HG03571 (cell line): ENCODE measurements around the gene CDC42SE2.
A peak's percentile ranks its signal among the peaks of the same experiment; 100 is the strongest.
"Not testable (repeated sequence)": the region's sequence is repeated elsewhere in the genome, so short reads cannot be mapped to it uniquely, and the experiment has no call there.

Source experiments
- ATAC-seq: cut with Tn5 transposase; IDR thresholded peaks from one replicate; pipeline ENCODE4 v1.9.1; 2021; ENCODE audit not compliant: unreplicated experiment

The CDC42SE2 gene

DNA sequence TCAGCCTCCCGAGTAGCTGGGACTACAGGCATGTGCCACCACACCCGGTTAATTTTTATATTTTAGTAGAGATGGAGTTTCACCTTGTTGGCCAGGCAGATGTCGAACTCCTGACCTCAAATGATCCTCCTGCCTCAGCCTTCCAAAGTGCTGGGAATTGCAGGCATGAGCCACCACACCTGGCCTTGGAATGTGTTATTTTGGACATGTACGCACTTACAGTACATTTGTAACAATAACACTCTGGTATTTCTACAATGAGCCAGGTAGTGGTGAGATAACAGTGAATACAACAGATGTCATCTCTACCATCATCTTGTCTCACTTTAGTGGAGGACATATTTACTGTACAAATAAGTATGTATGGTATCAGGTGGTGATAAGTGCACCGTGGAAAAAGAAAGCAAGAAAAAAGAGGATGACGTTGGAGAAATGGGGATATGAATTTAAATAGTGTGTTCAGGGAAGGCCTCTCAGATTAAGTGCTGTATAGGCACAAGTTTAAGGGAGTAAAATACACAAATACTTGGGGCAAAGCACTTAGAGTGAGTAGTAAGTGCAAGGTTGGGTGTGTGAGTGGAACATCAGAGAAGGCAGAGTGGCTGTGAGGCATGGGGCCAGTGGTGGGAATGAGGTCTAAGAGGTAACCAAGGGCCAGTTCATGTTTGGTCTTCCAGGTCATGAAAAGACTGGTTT lies 100.1 kb downstream of the CDC42SE2 start:
- ATAC-seq, result no peak

DNA sequence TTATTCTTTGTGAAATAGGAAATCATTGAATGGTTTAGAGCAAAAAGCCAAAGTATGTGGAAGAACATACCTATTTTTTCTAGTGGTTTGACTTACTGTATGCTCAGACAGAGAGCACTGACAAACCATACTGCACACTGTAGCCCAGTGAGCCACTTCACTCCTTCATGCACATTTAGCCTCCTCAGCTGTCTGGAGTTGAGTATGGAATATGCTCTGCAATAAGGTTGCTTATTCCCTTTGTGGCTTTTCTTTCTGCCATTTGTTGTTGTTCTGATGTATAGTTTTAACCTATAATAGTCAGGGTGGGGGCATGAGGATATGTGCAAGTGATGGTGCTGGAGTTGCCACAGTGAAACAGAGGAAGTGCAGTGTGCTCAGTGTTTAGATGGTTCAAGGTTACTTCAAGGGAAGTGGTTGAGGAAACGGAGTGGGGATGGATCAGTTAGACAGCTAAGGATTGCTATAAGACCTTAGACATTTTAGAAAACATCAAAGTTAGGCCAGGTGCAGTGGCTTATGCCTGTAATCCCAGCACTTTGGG lies 100.7 kb downstream of the CDC42SE2 start:
- ATAC-seq, result no peak

DNA sequence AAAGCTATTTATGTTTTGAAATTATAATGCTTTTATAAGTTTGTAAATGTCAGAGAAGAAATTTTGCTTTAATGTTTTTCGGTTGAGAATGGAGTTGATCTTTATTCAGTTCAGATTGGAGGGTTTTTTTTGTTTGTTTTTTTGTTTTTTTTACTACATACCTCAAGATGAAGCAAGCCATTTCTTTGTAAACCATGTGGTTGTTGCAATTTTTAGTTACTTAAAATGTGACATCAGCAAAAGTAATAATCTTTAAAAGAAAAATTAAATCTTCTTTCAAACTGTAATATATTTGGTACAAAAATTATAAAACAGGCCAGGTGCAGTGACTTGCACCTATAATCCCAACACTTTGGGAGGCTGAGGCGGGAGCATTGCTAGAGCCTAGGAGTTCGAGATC lies 102.6 kb downstream of the CDC42SE2 start:
- no peak for ATAC-seq

DNA sequence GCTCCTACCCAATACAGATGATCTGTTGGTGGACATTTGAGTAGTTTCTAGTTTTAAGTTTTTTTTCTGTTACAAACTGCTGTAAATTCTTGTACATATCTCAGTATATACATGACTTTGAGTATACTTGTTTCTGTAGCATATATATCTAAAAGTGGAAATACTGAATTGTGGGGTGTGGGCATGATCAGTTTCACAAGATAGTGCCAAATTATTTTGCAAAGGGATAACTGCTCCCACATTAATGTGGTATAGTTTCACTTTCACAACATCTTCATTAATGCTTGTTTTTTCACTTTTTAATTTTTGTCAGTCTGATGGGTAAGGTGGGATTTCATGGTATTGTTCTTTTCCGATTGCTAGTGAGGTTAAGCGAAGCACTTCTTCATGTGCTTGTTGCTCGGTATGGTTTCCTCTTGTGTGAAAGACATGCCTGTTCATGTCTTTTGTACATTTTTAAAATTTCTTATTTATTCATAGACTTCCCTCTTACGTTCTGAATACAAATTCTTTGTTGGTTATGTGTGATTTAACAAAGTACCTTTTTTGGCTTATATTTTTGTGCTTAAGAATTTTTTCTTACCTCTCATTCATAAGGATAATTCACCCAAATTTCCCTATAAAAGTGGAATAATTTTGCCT lies 103.5 kb downstream of the CDC42SE2 start:
- no peak for ATAC-seq

DNA sequence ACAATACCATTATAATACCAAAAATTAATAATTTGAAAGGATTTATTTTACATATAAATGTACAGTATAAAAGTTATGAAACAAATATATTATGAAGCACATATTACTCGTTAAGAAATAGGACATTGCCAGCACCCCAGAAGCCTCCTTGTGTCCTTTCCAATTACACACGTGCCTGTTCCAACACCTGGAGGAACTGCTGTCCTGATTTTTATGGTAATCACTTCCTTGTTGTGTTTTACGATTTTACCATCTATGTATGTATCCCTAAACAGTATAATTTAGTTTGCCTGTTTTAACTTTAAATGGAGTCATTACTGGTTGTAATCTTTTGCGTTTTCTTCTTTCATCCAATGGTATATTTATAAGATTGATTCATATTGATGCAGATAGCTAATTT lies 105.0 kb downstream of the CDC42SE2 start:
- no peak for ATAC-seq

DNA sequence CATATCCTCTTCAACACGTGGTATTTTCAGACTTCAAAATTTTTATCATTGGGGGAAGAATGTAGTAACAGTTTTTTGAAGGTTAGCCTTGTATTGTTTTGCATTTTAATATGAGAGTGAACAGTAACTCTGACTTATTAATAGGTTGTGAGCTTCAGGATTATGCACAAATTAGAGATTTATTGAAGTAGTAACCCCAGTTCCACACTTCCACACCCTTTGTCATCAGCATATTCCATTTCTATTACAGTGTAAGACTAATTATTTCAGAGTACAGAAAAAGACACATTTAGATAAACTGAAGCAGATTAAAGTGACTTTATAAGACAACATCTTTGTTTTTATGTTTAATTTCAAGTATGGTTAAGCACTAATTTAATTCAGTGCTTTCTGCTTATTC lies 105.7 kb downstream of the CDC42SE2 start:
- ATAC-seq, result no peak

DNA sequence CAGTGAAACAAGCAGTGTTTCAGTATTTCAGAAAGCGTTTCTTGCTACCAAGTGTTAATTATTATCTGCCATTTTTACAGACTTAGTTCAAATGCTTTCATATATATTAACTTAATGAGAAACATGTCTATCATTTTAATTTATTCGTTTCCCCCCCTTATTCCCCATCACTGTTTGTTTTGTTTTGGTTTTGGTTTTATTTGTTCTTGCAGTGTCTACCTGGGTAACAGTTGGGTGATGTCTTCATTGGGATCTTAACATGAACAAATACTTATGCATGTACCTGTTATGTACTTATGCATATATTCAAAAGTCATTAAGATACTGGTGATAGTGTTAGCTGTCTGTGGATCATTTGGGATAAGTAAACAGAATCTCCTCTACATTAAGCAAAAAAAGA lies 108.0 kb downstream of the CDC42SE2 start:
- ATAC-seq, result no peak

DNA sequence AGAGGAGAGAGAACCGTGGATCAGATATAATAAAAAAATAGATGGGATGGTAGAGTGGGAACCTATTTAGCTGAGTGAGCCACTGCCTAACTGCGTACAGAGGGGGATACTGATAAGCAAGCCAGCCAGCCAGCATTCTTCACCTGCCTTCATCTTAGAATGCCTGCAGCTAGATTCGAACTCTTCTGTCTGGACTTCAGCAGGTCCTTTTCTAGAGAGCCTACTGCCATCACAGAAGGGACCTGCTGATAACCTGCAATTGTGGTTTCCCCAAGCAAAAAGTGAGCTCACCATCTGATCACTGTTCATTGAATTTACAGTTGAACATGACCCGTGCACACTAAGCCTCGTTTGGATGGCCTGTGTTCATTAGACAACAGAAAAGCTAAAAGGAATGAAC lies 109.4 kb downstream of the CDC42SE2 start:
- ATAC-seq, result no peak

DNA sequence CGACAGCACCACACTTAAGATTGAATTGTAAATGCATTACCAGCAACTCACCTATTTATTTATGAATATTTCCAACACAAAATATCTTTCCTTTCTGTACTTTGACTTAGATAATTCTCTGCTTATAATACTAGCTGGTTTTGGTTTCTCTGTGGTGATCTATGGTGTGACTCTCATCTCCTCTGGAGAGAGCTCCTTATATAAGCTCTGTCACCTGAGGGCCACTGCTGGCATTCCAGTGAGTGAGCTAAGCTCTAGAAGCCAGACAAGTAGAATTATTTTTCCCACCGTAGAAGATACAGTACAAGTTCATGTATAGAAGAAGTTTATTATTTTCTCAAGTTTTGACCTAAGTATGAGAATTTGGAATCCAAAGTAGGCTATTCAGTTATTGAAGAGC lies 111.5 kb downstream of the CDC42SE2 start:
- no peak for ATAC-seq

DNA sequence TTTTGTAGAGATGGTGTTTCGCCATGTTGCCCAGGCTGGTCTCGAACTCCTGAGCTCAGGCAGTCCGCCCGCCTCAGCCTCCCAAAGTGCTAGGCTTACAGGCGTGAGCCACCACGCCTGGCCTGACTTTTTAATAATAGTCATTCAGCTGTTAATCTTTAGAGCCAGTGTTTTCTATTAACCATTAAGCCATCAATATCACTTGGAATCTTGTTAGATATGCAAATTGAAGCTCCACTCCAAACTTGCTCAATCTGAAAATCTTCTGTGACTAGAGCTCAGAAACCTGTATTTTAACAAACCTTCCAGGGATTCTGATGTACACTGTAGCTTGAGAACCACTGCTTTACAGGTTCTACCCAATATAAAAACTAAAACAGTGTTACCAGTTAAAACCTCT lies 113.5 kb downstream of the CDC42SE2 start:
- ATAC-seq, result no peak

DNA sequence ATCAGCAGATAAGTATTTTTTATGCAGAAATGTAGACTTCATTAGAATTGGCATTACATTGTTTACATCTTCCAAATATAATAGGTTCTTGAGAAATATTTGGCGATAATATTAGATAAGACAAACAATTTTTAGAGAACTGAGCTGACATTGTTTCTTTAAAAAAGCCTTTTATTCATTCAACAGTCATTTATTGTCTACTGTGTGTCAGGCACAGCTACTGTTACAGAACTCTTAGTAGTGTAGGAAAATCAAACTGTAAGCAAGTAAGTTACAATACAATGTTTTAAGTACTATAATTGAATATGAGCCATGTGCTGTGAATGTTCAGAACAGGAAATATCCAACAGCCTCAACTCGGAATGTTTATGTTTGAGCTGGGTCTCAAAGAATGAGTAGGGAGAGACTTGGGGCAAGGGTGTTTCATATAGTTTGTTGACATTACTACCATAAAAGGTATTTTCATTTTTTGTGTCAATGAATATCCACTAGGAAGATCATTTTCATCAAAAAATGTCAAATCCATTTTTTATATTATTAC lies 114.0 kb downstream of the CDC42SE2 start:
- no peak for ATAC-seq

DNA sequence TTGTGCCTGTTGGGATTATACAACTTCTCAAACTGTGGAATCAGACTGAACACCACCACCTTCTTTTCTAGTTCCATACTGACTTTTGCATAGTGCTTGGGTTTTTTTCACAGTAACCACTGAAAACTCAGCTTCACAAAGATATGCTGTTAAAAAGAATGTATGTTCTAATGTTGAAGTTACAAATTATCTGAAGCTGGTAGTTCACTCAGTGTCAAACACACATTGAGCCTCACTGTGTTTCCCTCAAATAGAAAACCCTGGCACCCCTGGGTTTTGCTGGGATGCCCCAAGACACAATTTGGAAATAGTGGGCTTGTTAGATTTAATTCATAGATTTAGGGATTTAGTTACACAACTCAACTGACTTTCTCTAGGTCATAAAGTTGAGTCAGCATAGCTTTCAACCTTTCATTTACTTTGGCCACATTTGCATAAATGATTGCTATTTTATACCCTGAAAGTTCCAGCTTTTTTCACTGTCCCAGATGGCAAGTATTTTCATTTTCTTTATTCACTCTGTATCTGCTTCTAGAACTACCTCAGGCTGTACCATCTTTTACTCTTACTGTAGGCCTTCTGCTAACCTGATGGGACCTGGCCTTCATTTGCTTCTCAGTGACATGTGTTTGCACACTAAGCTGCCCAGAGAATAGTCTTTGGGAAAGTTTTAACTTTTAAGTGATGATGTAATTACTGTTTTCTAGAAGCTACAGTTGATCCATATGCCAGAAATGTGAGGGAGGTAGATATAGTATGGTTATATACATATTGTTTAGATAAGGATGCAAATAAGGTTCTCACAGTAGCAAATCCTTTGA lies 115.1 kb downstream of the CDC42SE2 start:
- ATAC-seq, result peak; percentile 21

DNA sequence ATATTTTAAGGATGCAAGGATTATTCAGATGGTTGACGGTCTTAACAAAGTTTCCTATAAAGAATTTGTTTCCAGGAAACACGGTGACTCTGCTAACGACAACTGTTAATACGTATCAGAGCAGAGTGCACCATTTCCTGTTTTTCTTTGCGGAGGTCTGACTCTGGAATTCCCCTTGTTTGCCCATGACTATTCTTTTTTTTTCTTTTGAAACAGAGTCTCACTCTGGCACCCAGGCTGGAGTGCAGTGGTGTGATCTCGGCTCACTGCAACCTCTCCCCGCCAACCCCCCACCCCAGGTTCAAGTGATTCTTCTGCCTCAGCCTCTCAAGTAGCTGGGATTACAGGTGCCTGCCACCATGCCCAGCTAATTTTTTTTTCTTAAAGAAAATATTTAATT lies 115.9 kb downstream of the CDC42SE2 start:
- ATAC-seq, result peak; percentile 39

DNA sequence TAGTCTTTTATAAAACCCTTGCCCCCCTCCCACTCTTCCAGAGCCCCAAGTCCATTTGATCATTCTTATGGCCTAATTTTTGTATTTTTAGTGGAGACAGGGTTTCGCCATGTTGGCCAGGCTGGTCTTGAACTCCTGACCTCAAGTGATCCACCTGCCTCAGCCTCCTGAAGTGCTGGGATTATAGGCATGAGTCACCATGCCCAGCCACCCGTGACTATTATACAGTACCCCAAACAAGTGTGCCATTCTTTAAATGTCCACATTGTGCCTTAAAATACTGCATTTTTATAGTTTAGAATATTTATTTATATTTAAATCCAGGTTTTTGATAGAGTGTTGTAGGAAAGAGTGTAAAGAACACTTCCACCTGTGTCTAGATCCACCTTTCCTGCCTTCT lies 116.4 kb downstream of the CDC42SE2 start:
- ATAC-seq, result not testable (repeated sequence)

DNA sequence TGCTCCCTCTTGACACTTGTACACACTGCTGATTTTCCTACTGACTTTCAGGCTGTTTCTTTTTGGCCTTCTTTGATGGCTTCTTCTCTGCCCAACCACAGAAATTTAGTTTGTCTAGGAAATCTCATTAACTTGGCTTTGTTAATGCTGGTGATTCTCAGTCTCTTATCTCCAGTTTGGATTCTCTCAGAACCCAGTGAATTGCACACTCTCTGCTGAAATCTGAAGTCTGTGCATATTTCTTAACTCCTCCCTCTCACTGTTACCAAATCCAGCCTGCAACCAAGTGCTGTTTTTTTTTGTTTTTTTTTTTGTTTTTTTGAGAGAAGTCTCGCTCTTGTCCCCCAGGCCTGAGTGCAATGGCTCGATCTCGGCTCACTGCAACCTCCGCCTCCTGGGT lies 117.2 kb downstream of the CDC42SE2 start:
- ATAC-seq, result no peak

DNA sequence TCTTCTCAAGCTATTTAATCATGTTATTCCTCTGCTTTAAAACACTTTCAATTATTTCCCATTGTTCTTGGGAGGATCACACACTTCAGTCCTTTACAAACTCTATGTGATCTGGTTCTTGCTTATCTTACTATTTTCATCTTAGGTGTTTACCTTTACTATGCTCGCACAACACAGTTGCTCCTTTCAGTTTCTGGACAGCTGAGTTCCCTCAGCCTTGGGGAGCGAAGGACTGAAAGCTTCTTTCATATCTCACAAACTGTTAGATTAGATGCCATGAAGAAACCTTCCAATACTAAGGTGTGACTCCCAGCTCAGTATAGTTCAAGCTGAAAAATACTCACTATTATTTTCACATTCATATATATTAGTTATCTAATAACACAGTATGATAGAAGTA lies 117.9 kb downstream of the CDC42SE2 start:
- peak; percentile 39 for ATAC-seq

DNA sequence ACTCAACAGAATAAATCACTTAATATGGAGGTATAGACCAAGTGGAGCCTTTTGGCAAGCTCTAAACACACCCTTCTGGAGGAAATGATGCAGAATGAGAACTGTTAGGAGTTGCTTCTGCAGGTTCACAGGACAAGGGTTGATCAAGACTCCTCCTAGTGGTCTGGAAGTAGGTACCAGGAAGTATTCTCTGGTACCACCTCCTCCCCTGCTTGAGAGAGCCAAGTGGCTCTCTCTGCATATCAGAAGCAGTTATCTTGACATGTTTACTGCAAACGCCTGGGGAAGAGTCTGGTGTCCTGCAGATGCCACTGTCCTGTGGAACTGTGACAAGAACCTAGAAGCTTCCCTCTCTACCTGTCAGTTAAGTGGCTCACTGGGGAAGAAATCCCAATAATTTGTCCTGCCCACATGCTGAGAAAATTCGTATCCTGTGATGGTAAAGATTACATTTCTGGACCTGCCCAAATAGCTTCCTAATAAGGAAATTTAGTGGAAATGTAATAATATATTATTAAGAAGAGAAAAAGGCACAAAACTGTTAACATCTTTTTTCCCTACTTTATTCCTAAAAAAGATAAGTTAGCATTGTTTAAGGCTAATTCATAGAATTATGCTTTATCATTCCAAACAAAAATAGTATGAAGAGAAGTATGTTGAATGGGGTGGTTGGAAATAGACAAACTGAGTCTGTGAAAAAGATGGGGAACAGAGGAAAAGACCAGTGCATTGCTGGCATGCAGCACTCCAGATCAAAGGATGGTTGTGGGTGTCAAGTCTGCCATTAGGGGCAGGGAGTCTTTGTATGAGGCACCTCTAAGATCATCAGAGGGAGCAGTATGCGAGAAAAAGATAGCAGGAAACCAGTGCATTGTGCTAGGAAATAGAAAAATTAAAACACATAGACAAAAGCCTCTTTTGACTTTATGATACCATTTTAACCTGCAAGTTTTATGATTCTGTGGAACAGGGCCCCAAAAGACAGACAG lies 118.8 kb downstream of the CDC42SE2 start:
- ATAC-seq, result peak; percentile 52

DNA sequence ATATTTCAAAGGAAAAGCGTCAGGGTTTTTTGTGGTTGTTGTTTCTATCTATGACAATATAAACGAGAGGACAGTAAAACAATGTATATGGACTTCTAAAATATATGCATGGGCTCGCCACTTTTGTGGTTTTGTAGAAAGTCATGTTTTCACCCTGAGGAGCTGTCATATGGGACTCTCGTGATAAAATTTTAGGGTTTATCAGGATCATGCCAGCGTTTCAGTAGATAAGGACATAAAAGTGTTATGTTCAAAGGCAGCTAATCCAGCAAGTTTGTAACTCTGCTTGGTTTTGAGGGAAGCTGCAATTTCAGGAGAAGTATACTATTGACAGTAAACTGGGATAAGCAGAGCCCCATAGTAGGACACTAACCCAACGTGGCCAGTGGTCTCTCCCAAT lies 120.3 kb downstream of the CDC42SE2 start:
- ATAC-seq, result no peak

DNA sequence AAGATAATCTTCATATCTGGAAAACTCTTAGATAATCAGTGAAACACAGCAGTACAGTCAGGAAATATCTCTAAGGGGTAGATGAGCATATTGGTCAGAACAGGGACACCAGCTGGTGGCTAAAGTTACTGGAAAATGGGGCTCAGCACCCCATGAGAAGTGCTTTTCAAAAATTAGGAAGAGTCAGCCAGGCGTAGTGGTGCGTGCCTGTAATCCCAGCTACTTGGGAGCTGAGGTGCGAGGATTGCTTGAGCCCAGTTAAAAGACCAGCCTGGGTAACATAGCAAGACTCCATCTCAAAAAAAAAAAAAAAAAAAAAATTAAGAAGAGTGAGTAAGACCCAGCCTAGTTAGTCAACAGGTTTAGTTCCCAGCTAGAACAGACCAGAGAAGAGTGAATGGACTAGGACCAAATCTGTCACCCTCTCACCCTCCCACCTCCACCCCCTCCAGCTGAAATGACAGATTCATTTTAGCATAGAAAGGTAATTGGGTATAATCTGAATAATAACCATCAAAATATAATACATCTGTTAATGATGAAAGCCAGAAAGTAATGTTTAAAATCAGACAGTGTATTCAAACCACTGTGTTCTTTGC lies 120.9 kb downstream of the CDC42SE2 start:
- no peak for ATAC-seq

DNA sequence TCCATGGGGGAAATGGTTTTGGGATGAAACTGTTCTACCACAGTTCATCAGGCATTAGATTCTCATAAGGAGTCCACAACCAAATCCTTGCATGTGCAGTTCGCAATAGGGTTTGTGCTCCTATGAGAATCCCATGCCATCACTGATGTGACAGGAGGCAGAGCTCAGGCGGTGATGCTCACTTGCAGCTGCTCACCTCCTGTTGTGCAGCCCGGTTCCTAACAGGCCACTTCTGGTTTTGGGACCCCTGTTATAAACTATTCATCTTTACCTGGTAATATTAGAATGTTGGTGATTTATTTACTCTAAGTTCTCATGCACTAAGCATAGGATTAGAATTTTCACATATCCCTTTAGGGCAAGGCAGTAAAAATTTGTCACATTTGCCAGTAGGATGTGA lies 122.3 kb downstream of the CDC42SE2 start:
- no peak for ATAC-seq
